HG02870 (cell line): ENCODE results near the gene DAGLA.

Experiments
- ATAC-seq: cut with Tn5 transposase; IDR thresholded peaks from one replicate; pipeline ENCODE4 v1.9.1; 2021; ENCODE audit warnings: mild to moderate bottlenecking, moderate library complexity; ENCODE audit not compliant: unreplicated experiment

Gene DAGLA

GRCh38 chr11:61688365-61689163 lies 8.4 kb downstream of the DAGLA start:
- no peak for ATAC-seq

- no peak for ATAC-seq
These were observed 8.9 kb downstream of the DAGLA start for GRCh38 chr11:61689164-61689496.

GRCh38 chr11:61690706-61691379 lies 10.7 kb downstream of the DAGLA start:
- no peak for ATAC-seq

GRCh38 chr11:61691380-61692156 lies 11.4 kb downstream of the DAGLA start:
- ATAC-seq = no peak

- no peak for ATAC-seq
These were observed 13.9 kb downstream of the DAGLA start for GRCh38 chr11:61693922-61694601.

GRCh38 chr11:61694602-61694939 lies 14.4 kb downstream of the DAGLA start:
- no peak for ATAC-seq

GRCh38 chr11:61694946-61695706 lies 14.9 kb downstream of the DAGLA start:
- no peak for ATAC-seq

GRCh38 chr11:61695917-61696316 lies 15.7 kb downstream of the DAGLA start:
- no peak for ATAC-seq

GRCh38 chr11:61696602-61697001 lies 16.4 kb downstream of the DAGLA start:
- ATAC-seq = no peak

GRCh38 chr11:61697078-61697502 lies 16.9 kb downstream of the DAGLA start:
- ATAC-seq = no peak

- no peak for ATAC-seq
These were observed 17.6 kb downstream of the DAGLA start for GRCh38 chr11:61697764-61698163.

GRCh38 chr11:61698173-61698948 lies 18.2 kb downstream of the DAGLA start:
- ATAC-seq = no peak

- ATAC-seq = no peak
These were observed 19.6 kb downstream of the DAGLA start for GRCh38 chr11:61699737-61700160.

- ATAC-seq = no peak
These were observed 20.0 kb downstream of the DAGLA start for GRCh38 chr11:61700212-61700611.

- no peak for ATAC-seq
These were observed 20.5 kb downstream of the DAGLA start for GRCh38 chr11:61700720-61701119.

- no peak for ATAC-seq
These were observed 21.2 kb downstream of the DAGLA start for GRCh38 chr11:61701242-61701886.

GRCh38 chr11:61702701-61703312 lies 22.6 kb downstream of the DAGLA start:
- no peak for ATAC-seq

GRCh38 chr11:61704838-61705237 lies 24.6 kb downstream of the DAGLA start:
- ATAC-seq = no peak
